Sigmoid colon (tissue), 4 donors: ENCODE results near the gene CAPN12.

Source experiments
- EP300 ChIP-seq, 4 donors: sonication (generic); formaldehyde crosslinking; IDR thresholded peaks; one replicate each; pipeline ENCODE4 v1.6.1; 2017; ENCODE audit warnings: antibody characterized with exemption in 4 of 4
- POLR2A ChIP-seq, 2 donors: fragments of 450-650 bp; IDR thresholded peaks; one replicate each; pipeline ENCODE4 v1.6.1; 2016; ENCODE audit warnings: antibody characterized with exemption in 2 of 2, mild to moderate bottlenecking in 2 of 2, moderate library complexity in 2 of 2
- POLR2AphosphoS5 ChIP-seq, 4 donors: sonication (generic); formaldehyde crosslinking; IDR thresholded peaks; one replicate each; pipeline ENCODE4 v1.6.1; 2017; ENCODE audit warnings: antibody characterized with exemption in 4 of 4
- TF ChIP-seq, protein P1 (sequence below), 4 experiments: fragments of 450-650 bp in 3 of 4; fragments of 200-600 bp in 1 of 4; IDR thresholded peaks; one replicate each; pipeline ENCODE4 v1.5.1; 2016 to 2019; ENCODE audit warnings: antibody characterized with exemption in 4 of 4, mild to moderate bottlenecking in 3 of 4, moderate library complexity in 2 of 4

DNA sequence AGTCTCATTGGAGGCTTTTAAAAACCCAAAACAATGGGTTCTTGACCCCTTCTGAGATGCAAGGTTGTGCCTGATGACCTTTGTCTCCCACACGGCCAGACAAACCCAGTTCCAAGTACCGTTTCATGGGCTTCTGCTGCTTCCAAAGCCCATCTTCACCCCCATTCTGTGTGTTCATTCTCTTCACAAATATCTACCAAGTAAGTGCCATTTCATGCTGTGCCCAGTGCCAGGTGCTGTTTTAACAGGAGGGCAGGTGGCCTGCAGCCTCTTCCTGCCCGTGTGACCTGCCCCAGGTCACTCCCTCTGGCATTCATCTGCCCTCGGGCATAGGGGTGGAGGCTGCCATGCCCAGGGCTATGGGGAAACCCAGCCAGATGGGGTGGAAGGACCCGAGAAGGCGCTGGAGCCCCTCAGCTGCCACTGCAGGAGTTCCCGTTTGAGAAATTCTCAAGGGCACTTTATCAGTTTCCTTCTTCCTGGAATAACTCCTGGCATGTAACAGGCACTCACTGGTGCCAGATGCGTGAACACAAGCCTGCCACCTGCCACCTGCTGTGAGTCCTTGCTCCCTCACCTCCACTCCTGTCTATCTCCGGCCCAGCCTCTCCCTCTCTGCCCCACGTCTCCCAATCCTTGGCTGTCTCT is 12.5 kb downstream of the CAPN12 start:
- TF ChIP-seq, protein P1, sequence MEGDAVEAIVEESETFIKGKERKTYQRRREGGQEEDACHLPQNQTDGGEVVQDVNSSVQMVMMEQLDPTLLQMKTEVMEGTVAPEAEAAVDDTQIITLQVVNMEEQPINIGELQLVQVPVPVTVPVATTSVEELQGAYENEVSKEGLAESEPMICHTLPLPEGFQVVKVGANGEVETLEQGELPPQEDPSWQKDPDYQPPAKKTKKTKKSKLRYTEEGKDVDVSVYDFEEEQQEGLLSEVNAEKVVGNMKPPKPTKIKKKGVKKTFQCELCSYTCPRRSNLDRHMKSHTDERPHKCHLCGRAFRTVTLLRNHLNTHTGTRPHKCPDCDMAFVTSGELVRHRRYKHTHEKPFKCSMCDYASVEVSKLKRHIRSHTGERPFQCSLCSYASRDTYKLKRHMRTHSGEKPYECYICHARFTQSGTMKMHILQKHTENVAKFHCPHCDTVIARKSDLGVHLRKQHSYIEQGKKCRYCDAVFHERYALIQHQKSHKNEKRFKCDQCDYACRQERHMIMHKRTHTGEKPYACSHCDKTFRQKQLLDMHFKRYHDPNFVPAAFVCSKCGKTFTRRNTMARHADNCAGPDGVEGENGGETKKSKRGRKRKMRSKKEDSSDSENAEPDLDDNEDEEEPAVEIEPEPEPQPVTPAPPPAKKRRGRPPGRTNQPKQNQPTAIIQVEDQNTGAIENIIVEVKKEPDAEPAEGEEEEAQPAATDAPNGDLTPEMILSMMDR (IDR thresholded peaks at IDR 0.05) = no peak
- TF ChIP-seq EP300 (IDR thresholded peaks at IDR 0.05) (no peak), POLR2A (IDR thresholded peaks at IDR 0.05) (no peak), POLR2AphosphoS5 (IDR thresholded peaks at IDR 0.05) (peak in 2 of 4 donors; percentile 9 to 10)
